HEK293 (cell line): ENCODE measurements around the gene SORCS3.

Experiments used
- GLI4 ChIP-seq: fragments of 450-650 bp; formaldehyde crosslinking; IDR thresholded peaks from 2 replicates; pipeline ENCODE4 v1.5.1; 2016; ENCODE audit warnings: missing biosample characterization, missing genetic modification characterization
- TCF7L2 ChIP-seq: IDR thresholded peaks from 2 replicates; pipeline ENCODE4 v1.6.1; 2011; ENCODE audit warnings: low read depth, mild to moderate bottlenecking, inconsistent platforms, low read length, moderate library complexity, borderline replicate concordance
- ZNF121 ChIP-seq: fragments of 450-650 bp; formaldehyde crosslinking; IDR thresholded peaks from 2 replicates; pipeline ENCODE4 v1.5.1; 2016; ENCODE audit warnings: missing biosample characterization, missing genetic modification characterization
- ZNF654 ChIP-seq: fragments of 450-650 bp; formaldehyde crosslinking; IDR thresholded peaks from 2 replicates; pipeline ENCODE4 v1.5.1; 2016; ENCODE audit warnings: low read depth, missing biosample characterization, missing genetic modification characterization
- TF ChIP-seq, protein P1 (sequence below): fragments of 450-650 bp; formaldehyde crosslinking; IDR thresholded peaks from 2 replicates; pipeline ENCODE4 v1.5.1; 2016; ENCODE audit warnings: missing biosample characterization, missing genetic modification characterization

DNA sequence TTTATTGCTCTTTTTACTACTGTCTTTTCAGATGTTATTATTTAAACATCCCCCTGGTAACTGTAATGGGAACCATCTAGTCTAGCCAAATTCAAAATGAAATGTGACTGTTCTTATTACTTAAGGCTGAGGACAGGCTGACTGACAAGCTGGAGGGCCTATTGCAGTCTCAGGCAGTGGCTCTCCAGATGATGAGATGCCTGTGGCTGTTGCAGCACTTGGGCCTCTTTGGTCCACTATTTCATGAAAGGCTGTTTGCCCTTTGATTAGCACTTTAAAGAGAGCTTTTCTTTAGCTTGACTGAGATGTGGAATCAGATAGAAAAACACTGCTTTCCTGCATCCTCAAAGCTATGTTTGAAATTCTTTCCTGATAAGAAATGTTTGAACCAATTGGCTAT is 540.5 kb downstream of the SORCS3 start:
- TF ChIP-seq ZNF121 (tag by site-specific recombination) (no peak), GLI4 (no peak), ZNF654 (tag by site-specific recombination) (no peak), TCF7L2 (no peak)
- TF ChIP-seq, protein P1, sequence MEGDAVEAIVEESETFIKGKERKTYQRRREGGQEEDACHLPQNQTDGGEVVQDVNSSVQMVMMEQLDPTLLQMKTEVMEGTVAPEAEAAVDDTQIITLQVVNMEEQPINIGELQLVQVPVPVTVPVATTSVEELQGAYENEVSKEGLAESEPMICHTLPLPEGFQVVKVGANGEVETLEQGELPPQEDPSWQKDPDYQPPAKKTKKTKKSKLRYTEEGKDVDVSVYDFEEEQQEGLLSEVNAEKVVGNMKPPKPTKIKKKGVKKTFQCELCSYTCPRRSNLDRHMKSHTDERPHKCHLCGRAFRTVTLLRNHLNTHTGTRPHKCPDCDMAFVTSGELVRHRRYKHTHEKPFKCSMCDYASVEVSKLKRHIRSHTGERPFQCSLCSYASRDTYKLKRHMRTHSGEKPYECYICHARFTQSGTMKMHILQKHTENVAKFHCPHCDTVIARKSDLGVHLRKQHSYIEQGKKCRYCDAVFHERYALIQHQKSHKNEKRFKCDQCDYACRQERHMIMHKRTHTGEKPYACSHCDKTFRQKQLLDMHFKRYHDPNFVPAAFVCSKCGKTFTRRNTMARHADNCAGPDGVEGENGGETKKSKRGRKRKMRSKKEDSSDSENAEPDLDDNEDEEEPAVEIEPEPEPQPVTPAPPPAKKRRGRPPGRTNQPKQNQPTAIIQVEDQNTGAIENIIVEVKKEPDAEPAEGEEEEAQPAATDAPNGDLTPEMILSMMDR (tag by site-specific recombination) = no peak
